PC-3 (cell line): ENCODE results near the gene IGFL3. TPM values are rescaled to one million over a fixed set of nuclear protein-coding genes. Genes with fewer than 3 reads are reported as not detected.
"Not testable (repeated sequence)": the region's sequence is repeated elsewhere in the genome, so short reads cannot be mapped to it uniquely, and the experiment has no call there.

ENCODE experiments used
- ATAC-seq: fragments of 200-7000 bp; cut with Tn5 transposase; 2 replicates; pipeline ENCODE4 v1.9.1; 2020; ENCODE audit warnings: mild to moderate bottlenecking, moderate library complexity
- BruUV-seq: library from RNA; stranded (reverse); fragments of 400-500 nt; replicated peaks from 2 replicates; lab custom pipeline; 2021; lab: Mats Ljungman, UMichigan
- CTCF ChIA-PET: fragments of 300-600 bp; sonication (Branson Sonifier 250); formaldehyde crosslinking; loops from one replicate; lab custom pipeline; 2022; ENCODE audit warnings: antibody characterized with exemption; lab: Charles Lee
- POLR2A ChIA-PET: fragments of 300-600 bp; sonication (Branson Sonifier 250); formaldehyde crosslinking; loops from one replicate; lab custom pipeline; 2022; ENCODE audit warnings: antibody characterized with exemption; ENCODE audit not compliant: unreplicated experiment; lab: Charles Lee
- DNase-seq: peaks from one replicate; pipeline ENCODE4 v3.0.0-alpha.2; 2015
- H2AFZ ChIP-seq: fragments of 300-600 bp; sonication (generic); 2 replicates; pipeline ENCODE4 v1.6.0; 2016; ENCODE audit warnings: antibody characterized with exemption, low read length
- H3F3A ChIP-seq: fragments of 300-600 bp; sonication (generic); one replicate; pipeline ENCODE4 v1.6.0; 2017; ENCODE audit warnings: antibody characterized with exemption, low read length, control low read depth, mild to moderate bottlenecking; ENCODE audit not compliant: unreplicated experiment
- H3K27ac ChIP-seq: fragments of 300-600 bp; sonication (generic); 2 replicates; pipeline ENCODE4 v1.5.1; 2016; ENCODE audit warnings: mild to moderate bottlenecking, low read length
- H3K27me3 ChIP-seq: fragments of 300-600 bp; sonication (generic); 2 replicates; pipeline ENCODE4 v1.6.1; 2016; ENCODE audit warnings: low read length, mixed read lengths
- H3K36me3 ChIP-seq: fragments of 300-600 bp; sonication (generic); 2 replicates; pipeline ENCODE4 v1.6.1; 2016; ENCODE audit warnings: low read depth, mixed run types, low read length, mixed read lengths
- H3K4me1 ChIP-seq: fragments of 300-600 bp; sonication (generic); 2 replicates; pipeline ENCODE4 v1.5.1; 2016; ENCODE audit warnings: low read length; ENCODE audit not compliant: insufficient read depth
- H3K4me2 ChIP-seq: fragments of 300-600 bp; sonication (generic); 2 replicates; pipeline ENCODE4 v1.6.0; 2016; ENCODE audit warnings: low read length
- H3K4me3 ChIP-seq: fragments of 300-600 bp; sonication (generic); 2 replicates; pipeline ENCODE4 v1.5.1; 2016; ENCODE audit warnings: mild to moderate bottlenecking, low read length, mixed read lengths
- H3K79me2 ChIP-seq: fragments of 300-600 bp; sonication (generic); 2 replicates; pipeline ENCODE4 v1.6.1; 2017; ENCODE audit warnings: low read length, mixed read lengths
- H3K9ac ChIP-seq: fragments of 300-600 bp; sonication (generic); 2 replicates; pipeline ENCODE4 v1.6.0; 2016; ENCODE audit warnings: mild to moderate bottlenecking, low read length
- H3K9me2 ChIP-seq: fragments of 300-600 bp; sonication (generic); replicated peaks from 2 replicates; pipeline ENCODE4 v1.6.1; 2016; ENCODE audit warnings: mixed run types, low read length, mixed read lengths
- H3K9me3 ChIP-seq: fragments of 300-600 bp; sonication (generic); 2 replicates; pipeline ENCODE4 v1.6.1; 2016; ENCODE audit warnings: low read length, mixed read lengths
- H4K20me1 ChIP-seq: fragments of 300-600 bp; sonication (generic); 2 replicates; pipeline ENCODE4 v1.6.1; 2016; ENCODE audit warnings: low read length, mixed read lengths
- EZH2 ChIP-seq: fragments of 300-600 bp; sonication (generic); IDR thresholded peaks from one replicate; pipeline ENCODE4 v1.6.1; 2017; ENCODE audit warnings: antibody characterized with exemption, mild to moderate bottlenecking, low read length; ENCODE audit not compliant: unreplicated experiment
- EZH2phosphoT487 ChIP-seq: fragments of 300-600 bp; sonication (generic); IDR thresholded peaks from 2 replicates; pipeline ENCODE4 v1.6.1; 2018; ENCODE audit warnings: mild to moderate bottlenecking, antibody characterized with exemption, low read length, borderline replicate concordance
- intact Hi-C: fragments of 100-400 bp; cut with micrococcal nuclease; formaldehyde crosslinking; loops from 2 replicates; pipeline ENCODE4 v1.9.0; 2023
- total RNA-seq: library from RNA; depleted of rRNA; stranded (reverse); fragments of >200 nt; gene quantifications from 2 replicates; pipeline ENCODE4 v1.2.3, GENCODE V29; 2014
- TF ChIP-seq, protein P1 (sequence below): fragments of 300-600 bp; sonication (generic); conservative IDR thresholded peaks from 2 replicates; pipeline ENCODE4 v1.5.1; 2017; ENCODE audit warnings: antibody characterized with exemption, low read depth, mild to moderate bottlenecking, low read length

IGFL3 gene
- total RNA-seq, 1 experiment from 2014 or later = not detected

DNA sequence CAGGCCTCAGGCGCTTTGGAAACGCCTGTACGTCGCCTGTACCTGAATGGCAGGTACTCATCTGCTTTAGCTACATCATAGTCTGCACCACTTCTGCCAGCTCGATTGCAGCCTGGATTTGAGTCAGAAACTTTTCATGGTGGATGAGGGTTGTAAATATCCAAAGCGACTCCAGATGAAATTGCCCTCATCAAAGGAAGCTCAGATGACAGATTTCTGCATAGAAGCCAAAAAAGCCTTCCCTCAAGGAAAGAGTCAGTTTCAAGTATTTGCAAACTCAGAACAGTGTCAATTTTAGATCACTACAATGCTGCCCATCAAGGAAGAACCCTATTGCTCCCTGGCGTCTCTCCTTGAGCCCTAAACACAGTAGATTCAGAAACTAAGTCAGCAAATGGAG, 44.9 kb downstream of the IGFL3 start:
- Histone ChIP-seq H2AFZ (no peak overlapping the region), H3K4me1 (peaks cover 12% of the 10 kb centered on the region), H3K27me3 (peaks cover 28% of the 10 kb centered on the region), H4K20me1 (no peaks in the 10 kb centered on the region), H3K4me3 (no peak overlapping the region), H3K79me2 (no peaks in the 10 kb centered on the region), H3K27ac (no peak overlapping the region), H3K36me3 (no peaks in the 10 kb centered on the region), H3K9me3 (no peaks in the 10 kb centered on the region), H3K9ac (no peak overlapping the region), H3K4me2 (no peak overlapping the region), H3F3A (no peaks in the 10 kb centered on the region), H3K9me2 (no peaks in the 10 kb centered on the region)
- ATAC-seq (no peak), DNase-seq (no peak)
- intact Hi-C loops = no loop called here
- ChIA-PET POLR2A (no interaction called here), CTCF (interaction anchor here (0.6 kb wide), 1 partner anchor 101 kb away, joined by 3 read pairs; no protein-coding TSS in a partner anchor)
- TF ChIP-seq EZH2 = no peak
- TF ChIP-seq EZH2phosphoT487 = no peak
- TF ChIP-seq, protein P1, sequence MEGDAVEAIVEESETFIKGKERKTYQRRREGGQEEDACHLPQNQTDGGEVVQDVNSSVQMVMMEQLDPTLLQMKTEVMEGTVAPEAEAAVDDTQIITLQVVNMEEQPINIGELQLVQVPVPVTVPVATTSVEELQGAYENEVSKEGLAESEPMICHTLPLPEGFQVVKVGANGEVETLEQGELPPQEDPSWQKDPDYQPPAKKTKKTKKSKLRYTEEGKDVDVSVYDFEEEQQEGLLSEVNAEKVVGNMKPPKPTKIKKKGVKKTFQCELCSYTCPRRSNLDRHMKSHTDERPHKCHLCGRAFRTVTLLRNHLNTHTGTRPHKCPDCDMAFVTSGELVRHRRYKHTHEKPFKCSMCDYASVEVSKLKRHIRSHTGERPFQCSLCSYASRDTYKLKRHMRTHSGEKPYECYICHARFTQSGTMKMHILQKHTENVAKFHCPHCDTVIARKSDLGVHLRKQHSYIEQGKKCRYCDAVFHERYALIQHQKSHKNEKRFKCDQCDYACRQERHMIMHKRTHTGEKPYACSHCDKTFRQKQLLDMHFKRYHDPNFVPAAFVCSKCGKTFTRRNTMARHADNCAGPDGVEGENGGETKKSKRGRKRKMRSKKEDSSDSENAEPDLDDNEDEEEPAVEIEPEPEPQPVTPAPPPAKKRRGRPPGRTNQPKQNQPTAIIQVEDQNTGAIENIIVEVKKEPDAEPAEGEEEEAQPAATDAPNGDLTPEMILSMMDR = no peak
- BruUV-seq = no TSS peak

DNA sequence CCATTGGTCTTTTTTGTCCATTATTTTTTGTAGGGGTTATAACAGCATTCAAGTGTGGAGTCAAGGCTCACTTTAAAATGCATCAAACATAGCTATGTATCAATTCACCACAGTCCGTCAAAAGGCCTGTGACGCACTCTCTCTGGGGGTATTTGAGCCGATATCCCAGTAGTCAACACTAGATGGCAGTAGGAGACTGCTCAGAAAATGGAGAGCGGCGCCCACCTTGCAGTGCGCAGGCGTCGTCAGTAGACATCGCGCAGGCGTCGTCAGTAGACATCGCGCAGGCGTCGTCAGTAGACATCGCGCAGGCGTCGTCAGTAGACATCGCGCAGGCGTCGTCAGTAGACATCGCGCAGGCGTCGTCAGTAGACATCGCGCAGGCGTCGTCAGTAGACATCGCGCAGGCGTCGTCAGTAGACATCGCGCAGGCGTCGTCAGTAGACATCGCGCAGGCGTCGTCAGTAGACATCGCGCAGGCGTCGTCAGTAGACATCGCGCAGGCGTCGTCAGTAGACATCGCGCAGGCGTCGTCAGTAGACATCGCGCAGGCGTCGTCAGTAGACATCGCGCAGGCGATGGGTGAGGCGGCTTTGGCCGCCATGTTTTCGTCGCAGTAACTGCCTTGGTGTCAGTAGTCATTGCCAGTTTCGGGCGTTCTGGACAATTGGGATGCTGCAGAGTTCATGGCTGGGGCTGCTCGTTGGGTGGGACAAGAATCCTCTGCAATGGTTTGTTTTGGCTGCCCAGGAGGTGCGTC, 45.7 kb downstream of the IGFL3 start:
- H3K4me3 ChIP-seq, H3K9me2 ChIP-seq, H3K79me2 ChIP-seq, H3K9ac ChIP-seq, POLR2A ChIA-PET, H3K27ac ChIP-seq, H4K20me1 ChIP-seq, H3K9me3 ChIP-seq, ATAC-seq, BruUV-seq, intact Hi-C loops, H3K4me2 ChIP-seq, H3K36me3 ChIP-seq, H3F3A ChIP-seq, H2AFZ ChIP-seq: not testable (repeated sequence)
- Histone ChIP-seq H3K27me3 (peaks cover 33% of the 10 kb centered on the region), H3K4me1 (peaks cover 12% of the 10 kb centered on the region)
- DNase-seq = peak; percentile 62
- CTCF ChIA-PET = interaction anchor here (0.6 to 1.0 kb wide), 4 partner anchors 50 to 186 kb away, joined by 3 to 6 read pairs (median 5); no protein-coding TSS in a partner anchor
- TF ChIP-seq, protein P1 = peak; percentile 53

DNA sequence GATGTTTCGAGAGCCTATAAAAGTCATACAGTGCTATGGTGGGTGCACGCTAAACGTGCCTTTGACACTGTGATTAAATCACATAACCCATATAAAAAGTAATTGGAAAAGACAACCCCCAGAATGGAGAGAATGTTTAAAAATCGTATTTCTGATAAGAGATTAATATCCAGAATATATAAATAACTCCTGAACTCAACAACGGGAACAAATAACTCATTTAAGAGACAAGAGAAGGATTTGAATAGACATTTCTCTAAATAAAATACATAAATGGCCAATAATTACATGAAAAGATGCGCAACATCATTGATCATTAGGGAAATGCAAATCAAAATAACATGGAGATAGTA, 46.7 kb downstream of the IGFL3 start:
- no peaks in the 10 kb centered on the region for H3K79me2 ChIP-seq
- H2AFZ ChIP-seq = no peak overlapping the region
- H3K4me2 ChIP-seq = peak overlapping the region; percentile 82; the same call in 1 of the 2 replicates
- DNase-seq (no peak), ATAC-seq (no peak)
- peaks cover 38% of the 10 kb centered on the region for H3K27me3 ChIP-seq
- no peaks in the 10 kb centered on the region for H3K9me2 ChIP-seq
- H3K4me1 ChIP-seq = peaks cover 12% of the 10 kb centered on the region
- TF ChIP-seq EZH2 (no peak), EZH2phosphoT487 (no peak)
- TF ChIP-seq, protein P1 = no peak; the same call in 1 of the 2 replicates
- no peaks in the 10 kb centered on the region for H3K9me3 ChIP-seq
- no peaks in the 10 kb centered on the region for H3F3A ChIP-seq
- CTCF ChIA-PET = interaction anchor here (1.0 to 2.3 kb wide), 4 partner anchors 49 to 187 kb away, joined by 5 to 20 read pairs (median 6); no protein-coding TSS in a partner anchor
- no peaks in the 10 kb centered on the region for H4K20me1 ChIP-seq
- POLR2A ChIA-PET = no interaction called here
- intact Hi-C loops = loop anchor here (1.0 kb wide), 2 partner anchors 48 to 188 kb away; no protein-coding TSS in a partner anchor
- H3K9ac ChIP-seq = no peak overlapping the region
- no peak overlapping the region for H3K27ac ChIP-seq
- BruUV-seq = no TSS peak
- no peaks in the 10 kb centered on the region for H3K36me3 ChIP-seq
- no peak overlapping the region for H3K4me3 ChIP-seq
